ENCODE results near the gene ZNF771.

ZNF771 gene

GRCh38 chr16:30421010-30421409 lies 13.6 kb downstream of the ZNF771 start:
- no peak for TF ChIP-seq CTCF (conservative IDR thresholded peaks at IDR 0.05; ENCODE audit: low read length)
- DNase-seq (ENCODE audit: low read depth) = no peak
- no peak overlapping the region for H3K4me3 ChIP-seq (ENCODE audit: low read length)

- DNase-seq (ENCODE audit: low read depth) = no peak
- no peak for TF ChIP-seq CTCF (conservative IDR thresholded peaks at IDR 0.05; ENCODE audit: low read length)
- H3K4me3 ChIP-seq (ENCODE audit: low read length) = no peak overlapping the region
Observed at GRCh38 chr16:30428055-30428454, 20.6 kb downstream of the ZNF771 start.

GRCh38 chr16:30429418-30429677 lies 21.9 kb downstream of the ZNF771 start:
- peak overlapping the region; percentile 89 for H3K4me3 ChIP-seq (ENCODE audit: low read length)
- no peak for TF ChIP-seq CTCF (conservative IDR thresholded peaks at IDR 0.05; ENCODE audit: low read length)
- no peak for DNase-seq (ENCODE audit: low read depth)

GRCh38 chr16:30429678-30430427 lies 22.4 kb downstream of the ZNF771 start, which contains the start of gene DCTPP1:
DCTPP1 (minus strand) TSS chr16:30430030; CDS start chr16:30429980, 50 bp downstream.
- DNase-seq (ENCODE audit: low read depth) = peak; percentile 96
- TF ChIP-seq CTCF (conservative IDR thresholded peaks at IDR 0.05; ENCODE audit: low read length) = peak; percentile 63
- peak within 1 kb of the TSS; percentile 89 for H3K4me3 ChIP-seq (ENCODE audit: low read length)

GRCh38 chr16:30430428-30430970 lies 23.1 kb downstream of the ZNF771 start:
- no peak for TF ChIP-seq CTCF (conservative IDR thresholded peaks at IDR 0.05; ENCODE audit: low read length)
- no peak for DNase-seq (ENCODE audit: low read depth)

GRCh38 chr16:30434852-30435251 lies 27.4 kb downstream of the ZNF771 start:
- TF ChIP-seq CTCF (conservative IDR thresholded peaks at IDR 0.05; ENCODE audit: low read length) = no peak

More at GRCh38 chr16:30430428-30430970, 23.1 kb downstream of the ZNF771 start:
- H3K4me3 ChIP-seq (ENCODE audit: low read length) = peak overlapping the region; percentile 89

GRCh38 chr16:30437511-30438046 lies 30.2 kb downstream of the ZNF771 start:
- no peak for DNase-seq (ENCODE audit: low read depth)
- no peak for TF ChIP-seq CTCF (conservative IDR thresholded peaks at IDR 0.05; ENCODE audit: low read length)
- H3K4me3 ChIP-seq (ENCODE audit: low read length) = no peak overlapping the region

More at GRCh38 chr16:30434852-30435251, 27.4 kb downstream of the ZNF771 start:
- DNase-seq (ENCODE audit: low read depth) = no peak
- H3K4me3 ChIP-seq (ENCODE audit: low read length) = no peak overlapping the region

Data from AG10803 (cell line).